ENCODE data around the gene RHBDL1.
A peak's percentile ranks its signal among the peaks of the same experiment; 100 is the strongest.

RHBDL1 gene

DNA sequence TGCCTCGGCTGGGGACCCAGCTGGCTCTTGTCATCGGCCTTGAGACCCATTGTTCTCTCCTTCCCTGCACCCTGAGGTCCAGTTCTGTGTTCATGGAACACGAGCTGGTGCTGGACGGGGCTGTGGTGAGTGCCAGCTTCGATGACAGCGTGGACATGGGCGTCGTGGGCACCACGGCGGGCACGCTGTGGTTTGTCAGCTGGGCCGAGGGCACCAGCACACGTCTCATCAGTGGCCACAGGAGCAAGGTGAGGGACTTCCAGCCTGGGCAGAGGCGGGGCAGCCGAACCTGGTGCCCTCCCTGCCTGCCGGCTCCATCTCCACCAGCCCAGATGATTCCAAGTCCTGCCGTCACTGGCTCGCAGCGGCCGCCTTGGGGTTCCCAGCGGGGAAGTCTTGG is 12.9 kb upstream of the RHBDL1 start:
- Histone ChIP-seq H3K4me3 (ENCODE audit: low read depth, low read length) (no peak overlapping the region), H3K36me3 (ENCODE audit: control insufficient read depth, insufficient read depth, low read length) (peaks cover 28% of the 10 kb centered on the region), H3K27me3 (ENCODE audit: control insufficient read depth, insufficient read depth, low read length) (no peaks in the 10 kb centered on the region), H3K4me1 (ENCODE audit: control insufficient read depth, insufficient read depth, low read length) (no peaks in the 10 kb centered on the region), H3K9me3 (ENCODE audit: control insufficient read depth, insufficient read depth, low read length) (no peaks in the 10 kb centered on the region), H3K9ac (ENCODE audit: low read depth, low read length) (no peak overlapping the region)

DNA sequence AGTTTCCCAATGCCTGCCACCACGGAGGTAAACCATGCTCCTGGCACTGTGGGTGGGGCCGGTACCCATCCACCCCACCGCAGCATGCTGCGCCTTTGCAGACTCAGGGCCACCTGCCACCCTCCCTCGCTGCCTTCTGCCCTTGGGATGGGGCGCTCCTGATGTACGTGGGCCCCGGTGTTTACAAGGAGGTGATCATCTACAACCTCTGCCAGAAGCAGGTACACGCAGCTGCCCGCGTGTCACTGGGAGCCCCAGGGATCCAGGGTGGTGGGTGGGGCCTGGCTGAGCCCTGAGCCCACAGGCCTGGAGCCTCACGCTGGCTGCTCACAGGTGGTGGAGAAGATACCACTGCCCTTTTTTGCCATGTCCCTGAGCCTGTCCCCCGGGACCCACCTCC is 8.9 kb upstream of the RHBDL1 start:
- Histone ChIP-seq H3K9ac (ENCODE audit: low read depth, low read length) (no peak overlapping the region), H3K36me3 (ENCODE audit: control insufficient read depth, insufficient read depth, low read length) (peaks cover 42% of the 10 kb centered on the region), H3K4me3 (ENCODE audit: low read depth, low read length) (no peak overlapping the region), H3K4me1 (ENCODE audit: control insufficient read depth, insufficient read depth, low read length) (no peaks in the 10 kb centered on the region), H3K27me3 (ENCODE audit: control insufficient read depth, insufficient read depth, low read length) (no peaks in the 10 kb centered on the region), H3K9me3 (ENCODE audit: control insufficient read depth, insufficient read depth, low read length) (no peaks in the 10 kb centered on the region)

DNA sequence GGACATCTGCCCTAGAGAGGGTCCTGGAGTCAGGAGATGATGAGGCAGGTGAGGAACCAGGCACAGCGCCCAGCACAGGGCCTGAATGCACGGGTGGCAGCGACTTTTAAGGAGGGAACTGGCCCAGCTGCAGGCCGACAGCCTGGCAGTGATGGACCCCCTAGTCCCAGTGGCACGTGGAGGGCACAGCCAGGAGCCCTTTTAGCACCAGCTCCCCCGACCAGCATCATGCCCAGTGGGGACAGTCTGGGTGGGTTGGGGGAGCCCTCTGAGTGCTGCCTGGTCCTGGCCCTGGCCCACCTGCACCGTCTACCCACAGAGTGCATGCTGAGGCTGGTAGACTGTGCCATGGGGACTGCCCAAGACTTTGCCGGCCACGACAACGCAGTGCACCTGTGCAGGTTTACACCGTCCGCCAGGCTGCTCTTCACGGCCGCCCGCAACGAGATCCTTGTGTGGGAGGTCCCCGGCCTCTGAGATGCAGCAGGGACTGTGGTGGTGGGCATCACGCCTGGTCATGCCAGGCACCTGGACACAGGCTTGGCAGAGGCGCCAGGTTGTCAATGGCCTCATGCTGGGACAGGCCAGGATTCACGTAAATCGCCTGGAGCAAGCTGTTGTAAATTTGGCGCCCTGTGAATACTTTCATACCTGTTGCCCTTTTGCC is 8.2 kb upstream of the RHBDL1 start:
- H3K9ac ChIP-seq (ENCODE audit: low read depth, low read length): peak overlapping the region; percentile 16
- no peaks in the 10 kb centered on the region for H3K9me3 ChIP-seq (ENCODE audit: control insufficient read depth, insufficient read depth, low read length)
- no peaks in the 10 kb centered on the region for H3K27me3 ChIP-seq (ENCODE audit: control insufficient read depth, insufficient read depth, low read length)
- peaks cover 43% of the 10 kb centered on the region for H3K36me3 ChIP-seq (ENCODE audit: control insufficient read depth, insufficient read depth, low read length)
- H3K4me1 ChIP-seq (ENCODE audit: control insufficient read depth, insufficient read depth, low read length): no peaks in the 10 kb centered on the region
- H3K4me3 ChIP-seq (ENCODE audit: low read depth, low read length): no peak overlapping the region

DNA sequence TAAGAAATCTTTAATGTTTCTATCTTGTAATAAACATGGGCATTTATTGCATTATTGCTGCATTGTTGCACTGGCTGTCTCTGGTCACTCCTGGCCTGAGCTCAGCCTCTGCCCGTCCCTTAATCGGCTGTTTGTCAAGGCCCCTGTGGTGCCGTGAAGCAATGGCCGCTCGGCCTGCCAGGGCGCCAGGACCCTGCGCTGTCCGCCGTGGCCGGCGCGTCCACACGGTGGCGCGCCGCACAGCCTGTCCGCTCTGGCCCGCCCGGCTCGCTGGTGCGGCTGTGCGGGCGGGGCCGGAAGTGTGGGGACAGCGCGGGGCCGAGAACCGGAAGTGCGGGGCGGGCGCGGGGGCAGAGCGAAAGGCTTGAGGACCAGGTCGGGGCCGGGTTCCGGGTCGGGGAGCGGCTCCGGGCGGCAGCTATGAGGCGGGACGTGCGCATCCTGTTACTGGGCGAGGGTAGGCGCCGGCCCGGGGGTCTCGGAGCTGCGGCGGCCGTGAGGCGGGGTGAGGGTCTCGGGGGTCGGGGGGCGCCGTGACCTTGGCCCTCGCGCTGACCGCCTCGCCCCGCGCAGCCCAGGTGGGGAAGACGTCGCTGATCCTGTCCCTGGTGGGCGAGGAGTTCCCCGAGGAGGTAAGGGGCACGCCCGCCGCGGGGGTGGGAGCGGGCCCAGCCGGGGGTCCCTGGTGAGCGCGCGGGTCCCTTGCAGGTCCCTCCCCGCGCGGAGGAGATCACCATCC is 7.5 kb upstream of the RHBDL1 start, which contains the start of gene RHOT2:
Gene RHOT2 (plus strand): TSS at position 353 of the 739 bp plus-strand sequence. CDS start 68 bp downstream, at position 421.
- Histone ChIP-seq H3K27me3 (ENCODE audit: control insufficient read depth, insufficient read depth, low read length) (no peaks in the 10 kb centered on the region), H3K36me3 (ENCODE audit: control insufficient read depth, insufficient read depth, low read length) (peaks cover 44% of the 10 kb centered on the region), H3K9ac (ENCODE audit: low read depth, low read length) (peak within 1 kb of the TSS; percentile 79), H3K4me1 (ENCODE audit: control insufficient read depth, insufficient read depth, low read length) (no peaks in the 10 kb centered on the region), H3K9me3 (ENCODE audit: control insufficient read depth, insufficient read depth, low read length) (no peaks in the 10 kb centered on the region), H3K4me3 (ENCODE audit: low read depth, low read length) (peak within 1 kb of the TSS; percentile 77)

DNA sequence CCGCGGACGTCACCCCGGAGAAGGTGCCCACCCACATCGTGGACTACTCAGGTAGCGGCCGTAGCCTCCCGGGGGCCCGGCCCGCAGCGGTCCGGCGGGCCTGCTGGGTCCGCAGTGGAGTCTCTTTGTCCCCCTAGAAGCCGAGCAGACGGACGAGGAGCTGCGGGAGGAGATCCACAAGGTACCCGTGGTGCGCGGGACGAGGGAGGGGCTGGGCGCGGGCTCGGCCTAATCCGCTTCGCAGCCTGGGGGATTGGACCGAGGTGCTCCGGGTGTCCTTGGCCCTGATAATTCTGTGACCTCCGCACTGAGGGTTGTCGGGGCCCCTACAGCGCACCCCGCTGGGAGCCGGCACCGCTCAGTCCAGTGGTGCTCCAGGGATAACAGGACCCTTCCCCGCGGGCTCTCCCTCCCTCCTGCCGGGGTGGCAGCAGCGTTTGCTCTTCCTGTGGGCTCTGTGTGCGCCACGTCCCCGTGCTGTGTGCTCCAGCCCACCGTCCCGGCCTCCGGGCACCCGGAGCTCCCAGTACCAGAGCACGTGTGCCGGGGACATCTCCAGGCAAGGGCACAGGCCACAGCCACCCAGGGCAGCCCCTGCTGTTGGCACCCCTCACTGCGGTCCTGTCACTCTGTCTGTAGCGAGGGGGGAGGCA is 6.8 kb upstream of the RHBDL1 start:
- Histone ChIP-seq H3K4me1 (ENCODE audit: control insufficient read depth, insufficient read depth, low read length) (no peaks in the 10 kb centered on the region), H3K36me3 (ENCODE audit: control insufficient read depth, insufficient read depth, low read length) (peaks cover 51% of the 10 kb centered on the region), H3K9ac (ENCODE audit: low read depth, low read length) (peak overlapping the region; percentile 79), H3K4me3 (ENCODE audit: low read depth, low read length) (peak overlapping the region; percentile 77), H3K27me3 (ENCODE audit: control insufficient read depth, insufficient read depth, low read length) (no peaks in the 10 kb centered on the region), H3K9me3 (ENCODE audit: control insufficient read depth, insufficient read depth, low read length) (no peaks in the 10 kb centered on the region)

DNA sequence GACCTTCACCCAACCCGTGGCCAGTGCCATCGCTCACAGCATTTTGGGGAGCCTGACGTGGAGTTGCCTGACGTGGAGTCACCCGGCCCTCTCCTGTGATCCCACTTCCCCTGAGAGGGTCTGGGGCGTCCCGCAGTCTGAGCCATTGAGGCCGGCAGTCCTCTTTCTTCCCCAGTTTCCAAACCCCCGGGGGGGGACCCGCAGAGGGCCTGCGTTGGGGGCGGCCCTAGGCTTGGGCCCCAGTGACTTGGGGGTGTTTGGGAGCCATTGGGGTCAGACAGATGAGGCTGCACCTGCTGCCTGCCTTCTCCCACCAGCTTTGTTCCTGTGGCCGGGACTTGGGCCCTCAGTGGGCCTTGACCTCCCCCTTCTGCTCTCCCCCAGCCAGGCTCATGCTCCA is 5.8 kb upstream of the RHBDL1 start:
- H3K27me3 ChIP-seq (ENCODE audit: control insufficient read depth, insufficient read depth, low read length): no peaks in the 10 kb centered on the region
- no peaks in the 10 kb centered on the region for H3K9me3 ChIP-seq (ENCODE audit: control insufficient read depth, insufficient read depth, low read length)
- no peak overlapping the region for H3K4me3 ChIP-seq (ENCODE audit: low read depth, low read length)
- peak overlapping the region; percentile 79 for H3K9ac ChIP-seq (ENCODE audit: low read depth, low read length)
- peaks cover 59% of the 10 kb centered on the region for H3K36me3 ChIP-seq (ENCODE audit: control insufficient read depth, insufficient read depth, low read length)
- H3K4me1 ChIP-seq (ENCODE audit: control insufficient read depth, insufficient read depth, low read length): no peaks in the 10 kb centered on the region

DNA sequence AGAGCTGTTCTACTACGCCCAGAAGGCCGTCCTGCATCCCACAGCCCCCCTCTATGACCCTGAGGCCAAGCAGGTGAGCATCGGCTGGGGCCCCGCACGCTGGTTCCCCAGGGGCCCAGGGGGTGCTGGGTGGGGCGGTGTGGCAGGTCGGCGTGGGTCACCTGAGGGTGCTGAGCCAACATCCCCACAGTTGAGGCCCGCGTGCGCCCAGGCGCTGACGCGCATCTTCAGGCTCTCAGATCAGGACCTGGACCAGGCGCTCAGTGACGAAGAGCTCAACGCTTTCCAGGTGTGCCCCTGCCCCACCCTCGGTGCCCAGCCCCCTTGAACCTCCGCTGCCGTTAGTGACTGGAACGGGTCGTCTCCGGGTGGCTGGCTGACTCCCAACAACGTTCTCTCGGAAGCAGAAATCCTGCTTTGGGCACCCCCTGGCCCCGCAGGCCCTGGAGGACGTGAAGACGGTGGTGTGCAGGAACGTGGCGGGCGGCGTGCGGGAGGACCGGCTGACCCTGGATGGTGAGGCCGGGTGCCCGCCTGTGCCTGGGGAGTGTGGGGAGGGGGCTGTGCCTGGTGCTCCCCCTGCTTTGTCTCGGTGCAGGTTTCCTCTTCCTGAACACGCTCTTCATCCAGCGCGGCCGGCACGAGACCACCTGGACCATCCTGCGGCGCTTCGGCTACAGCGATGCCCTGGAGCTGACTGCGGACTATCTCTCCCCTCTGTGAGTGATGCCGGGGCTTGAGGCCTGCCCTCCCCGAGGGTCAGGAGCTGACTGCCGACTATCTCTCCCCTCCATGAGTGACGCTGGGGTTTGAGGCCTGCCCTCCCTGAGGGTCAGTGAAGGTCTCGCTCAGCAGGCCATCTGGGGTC is 4.8 kb upstream of the RHBDL1 start:
- H3K9ac ChIP-seq (ENCODE audit: low read depth, low read length): no peak overlapping the region
- H3K9me3 ChIP-seq (ENCODE audit: control insufficient read depth, insufficient read depth, low read length): no peaks in the 10 kb centered on the region
- no peaks in the 10 kb centered on the region for H3K27me3 ChIP-seq (ENCODE audit: control insufficient read depth, insufficient read depth, low read length)
- H3K36me3 ChIP-seq (ENCODE audit: control insufficient read depth, insufficient read depth, low read length): peaks cover 59% of the 10 kb centered on the region
- H3K4me1 ChIP-seq (ENCODE audit: control insufficient read depth, insufficient read depth, low read length): no peaks in the 10 kb centered on the region
- no peak overlapping the region for H3K4me3 ChIP-seq (ENCODE audit: low read depth, low read length)

DNA sequence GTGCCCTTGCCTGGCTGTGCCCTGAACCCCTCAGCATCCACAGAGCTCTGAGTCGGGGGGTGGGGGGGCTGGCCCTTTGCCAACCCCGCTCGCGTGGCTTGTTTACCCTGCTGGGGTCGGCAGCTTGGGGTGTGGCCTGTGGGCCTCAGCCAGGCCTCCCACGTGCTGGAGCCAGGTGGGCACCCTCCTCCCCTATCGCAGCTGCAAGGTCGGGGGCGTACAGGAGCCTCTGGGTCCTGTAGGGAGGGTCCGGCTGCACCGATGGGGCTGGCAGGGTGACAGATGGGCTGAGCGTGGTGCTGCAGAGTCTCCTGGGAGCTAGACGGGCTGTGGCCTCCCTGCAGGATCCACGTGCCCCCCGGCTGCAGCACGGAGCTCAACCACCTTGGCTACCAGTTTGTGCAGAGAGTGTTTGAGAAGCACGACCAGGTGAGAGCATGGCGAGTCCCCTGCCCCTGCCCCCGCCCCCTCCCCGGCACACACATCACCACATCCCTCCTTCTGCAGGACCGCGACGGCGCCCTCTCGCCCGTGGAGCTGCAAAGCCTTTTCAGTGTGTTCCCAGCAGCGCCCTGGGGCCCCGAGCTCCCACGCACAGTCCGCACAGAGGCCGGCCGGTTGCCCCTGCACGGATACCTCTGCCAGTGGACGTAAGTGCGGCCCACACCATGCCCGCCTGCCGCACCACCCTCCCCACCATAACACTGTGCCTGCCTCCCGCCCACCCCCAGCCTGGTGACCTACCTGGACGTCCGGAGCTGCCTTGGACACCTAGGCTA is 3.9 kb upstream of the RHBDL1 start:
- Histone ChIP-seq H3K4me1 (ENCODE audit: control insufficient read depth, insufficient read depth, low read length) (no peaks in the 10 kb centered on the region), H3K4me3 (ENCODE audit: low read depth, low read length) (no peak overlapping the region), H3K9ac (ENCODE audit: low read depth, low read length) (no peak overlapping the region), H3K27me3 (ENCODE audit: control insufficient read depth, insufficient read depth, low read length) (no peaks in the 10 kb centered on the region), H3K9me3 (ENCODE audit: control insufficient read depth, insufficient read depth, low read length) (no peaks in the 10 kb centered on the region), H3K36me3 (ENCODE audit: control insufficient read depth, insufficient read depth, low read length) (peaks cover 59% of the 10 kb centered on the region)

DNA sequence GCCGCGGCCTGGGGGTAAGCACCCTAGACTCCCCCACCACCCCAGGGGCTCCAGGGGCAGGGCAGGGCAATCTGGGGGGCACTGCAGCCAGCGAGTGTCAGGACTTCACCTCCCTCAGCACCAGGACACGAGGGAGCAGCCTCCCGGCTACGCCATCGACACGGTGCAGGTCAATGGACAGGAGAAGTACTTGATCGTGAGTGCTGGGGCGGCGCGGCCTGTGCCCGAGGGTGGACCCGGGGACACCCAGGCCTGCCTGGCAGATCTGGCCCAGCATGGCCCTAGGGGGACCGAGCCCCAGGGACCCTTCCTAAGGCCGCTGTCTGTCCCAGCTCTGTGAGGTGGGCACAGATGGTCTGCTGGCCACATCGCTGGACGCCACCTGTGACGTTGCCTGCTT is 3.1 kb upstream of the RHBDL1 start:
- Histone ChIP-seq H3K9ac (ENCODE audit: low read depth, low read length) (no peak overlapping the region), H3K27me3 (ENCODE audit: control insufficient read depth, insufficient read depth, low read length) (no peaks in the 10 kb centered on the region), H3K4me1 (ENCODE audit: control insufficient read depth, insufficient read depth, low read length) (no peaks in the 10 kb centered on the region), H3K9me3 (ENCODE audit: control insufficient read depth, insufficient read depth, low read length) (no peaks in the 10 kb centered on the region), H3K4me3 (ENCODE audit: low read depth, low read length) (no peak overlapping the region), H3K36me3 (ENCODE audit: control insufficient read depth, insufficient read depth, low read length) (peaks cover 55% of the 10 kb centered on the region)

DNA sequence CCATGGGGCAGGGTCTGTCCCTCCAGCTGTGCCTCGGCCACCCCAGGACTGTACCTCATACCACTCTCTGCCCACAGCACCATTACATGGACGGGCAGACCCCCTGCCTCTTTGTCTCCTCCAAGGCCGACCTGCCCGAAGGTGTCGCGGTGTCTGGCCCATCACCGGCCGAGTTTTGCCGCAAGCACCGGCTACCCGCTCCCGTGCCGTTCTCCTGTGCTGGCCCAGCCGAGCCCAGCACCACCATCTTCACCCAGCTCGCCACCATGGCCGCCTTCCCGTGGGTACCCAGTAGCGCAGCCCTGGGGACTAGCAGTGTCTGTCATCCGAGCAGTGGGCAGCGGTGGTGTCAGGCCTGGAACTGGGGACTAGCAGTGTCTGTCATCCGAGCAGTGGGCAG is 2.6 kb upstream of the RHBDL1 start:
- Histone ChIP-seq H3K4me3 (ENCODE audit: low read depth, low read length) (no peak overlapping the region), H3K27me3 (ENCODE audit: control insufficient read depth, insufficient read depth, low read length) (no peaks in the 10 kb centered on the region), H3K9me3 (ENCODE audit: control insufficient read depth, insufficient read depth, low read length) (no peaks in the 10 kb centered on the region), H3K9ac (ENCODE audit: low read depth, low read length) (no peak overlapping the region), H3K36me3 (ENCODE audit: control insufficient read depth, insufficient read depth, low read length) (peaks cover 55% of the 10 kb centered on the region), H3K4me1 (ENCODE audit: control insufficient read depth, insufficient read depth, low read length) (no peaks in the 10 kb centered on the region)
